ENCODE measurements around the gene BARHL1.

- TF ChIP-seq GATA2 (IDR thresholded peaks at IDR 0.05; ENCODE audit: low read depth, low read length), result no peak
- TF ChIP-seq GATA3 (IDR thresholded peaks at IDR 0.05; ENCODE audit: low read depth, low read length), result no peak
Observed at GRCh38 chr9:132572921-132573320, 9.5 kb upstream of the BARHL1 start.

Measured in SH-SY5Y (cell line).